Spleen (tissue), 7 donors: Measurements from ENCODE around the gene NUDT19.

ENCODE experiments used
- CTCF ChIP-seq, 11 experiments: fragments of 200-600 bp in 7 of 11; fragments of 450-650 bp in 4 of 11; sonication (generic) in 4 of 11; IDR thresholded peaks in 8 of 11; conservative IDR thresholded peaks in 3 of 11; 1 replicate in 7 of 11; 2 replicates in 4 of 11; pipeline versions ENCODE4 v1.4.0 to v1.8.0; 2016 to 2021; ENCODE audit warnings: antibody characterized with exemption in 11 of 11, inconsistent platforms in 4 of 11, mild to moderate bottlenecking in 1 of 11
- POLR2A ChIP-seq, 3 donors: fragments of 450-650 bp; IDR thresholded peaks; one replicate each; pipeline ENCODE4 v1.5.1; 2017; ENCODE audit warnings: antibody characterized with exemption in 3 of 3, mild to moderate bottlenecking in 1 of 3
- donor health status: DM: no; HTN: no; CAD: no; lungs with moderate emphysema.
- donor health status: DM: no; HTN: no; CAD: no.
- donor health status: DM: no; HTN: no; CAD: no.

DNA sequence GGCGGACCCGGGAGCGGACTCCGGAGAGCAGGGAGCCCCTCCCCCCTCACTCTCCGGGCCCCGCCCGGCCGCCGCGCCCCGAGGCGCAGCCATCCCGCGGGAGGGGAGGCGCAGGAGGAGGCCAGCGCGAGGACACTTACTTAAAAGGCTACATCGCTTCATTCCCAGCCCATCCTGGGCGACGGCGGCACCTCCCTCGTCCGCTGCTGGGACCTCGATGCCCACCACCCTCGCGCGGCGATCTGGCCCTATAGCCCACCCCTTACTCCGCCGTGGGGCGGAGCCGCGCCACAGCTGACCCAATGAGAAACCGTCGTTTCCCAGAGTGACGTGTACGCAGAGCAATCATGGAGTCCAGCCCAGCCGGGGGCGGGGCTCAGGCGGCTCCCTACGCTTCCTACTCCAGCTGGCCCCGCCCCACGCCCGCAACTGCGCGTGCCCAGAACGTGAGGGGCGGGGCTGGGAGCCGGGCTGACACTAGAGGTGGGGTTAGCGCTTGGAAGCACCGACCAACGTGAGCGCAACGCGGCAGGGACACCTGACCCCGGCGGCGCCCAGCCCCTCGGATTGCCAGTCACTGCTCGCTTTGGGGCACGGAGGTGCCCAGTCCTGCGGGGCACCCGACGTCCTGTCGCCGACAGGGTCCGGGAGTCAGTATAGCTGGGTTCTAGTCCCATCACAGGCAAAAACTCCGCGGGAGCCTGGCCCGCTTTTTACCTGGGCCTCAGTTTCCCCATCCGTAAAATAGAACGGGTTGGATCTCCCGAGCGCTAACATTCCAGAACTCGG is 16.5 kb upstream of the NUDT19 start, which contains the start of gene ANKRD27:
- TF ChIP-seq CTCF (IDR thresholded peaks at IDR 0.05 in 8 of 11, conservative IDR thresholded peaks at IDR 0.05 in 3 of 11) (peak in 3 of 11 experiments; percentile 17 to 44 (median 22)), POLR2A (IDR thresholded peaks at IDR 0.05) (peak in 1 of 3 donors; percentile 31)
